HL-60/S4 treated with phorbol 12-myristate 13-acetate at 8.2 ng/mL for 4 days and 3 days (cell line): Measurements from ENCODE around the gene GRK2.
"Not testable (repeated sequence)": the region's sequence is repeated elsewhere in the genome, so short reads cannot be mapped to it uniquely, and the experiment has no call there.

ENCODE experiments used
- in situ Hi-C: fragments of 300-500 bp; cut with MboI; formaldehyde crosslinking; loops from 2 replicates; pipeline ENCODE4 v1.15.0; 2022; ENCODE audit warnings: low sequenced_read_pairs

GRK2 gene

DNA sequence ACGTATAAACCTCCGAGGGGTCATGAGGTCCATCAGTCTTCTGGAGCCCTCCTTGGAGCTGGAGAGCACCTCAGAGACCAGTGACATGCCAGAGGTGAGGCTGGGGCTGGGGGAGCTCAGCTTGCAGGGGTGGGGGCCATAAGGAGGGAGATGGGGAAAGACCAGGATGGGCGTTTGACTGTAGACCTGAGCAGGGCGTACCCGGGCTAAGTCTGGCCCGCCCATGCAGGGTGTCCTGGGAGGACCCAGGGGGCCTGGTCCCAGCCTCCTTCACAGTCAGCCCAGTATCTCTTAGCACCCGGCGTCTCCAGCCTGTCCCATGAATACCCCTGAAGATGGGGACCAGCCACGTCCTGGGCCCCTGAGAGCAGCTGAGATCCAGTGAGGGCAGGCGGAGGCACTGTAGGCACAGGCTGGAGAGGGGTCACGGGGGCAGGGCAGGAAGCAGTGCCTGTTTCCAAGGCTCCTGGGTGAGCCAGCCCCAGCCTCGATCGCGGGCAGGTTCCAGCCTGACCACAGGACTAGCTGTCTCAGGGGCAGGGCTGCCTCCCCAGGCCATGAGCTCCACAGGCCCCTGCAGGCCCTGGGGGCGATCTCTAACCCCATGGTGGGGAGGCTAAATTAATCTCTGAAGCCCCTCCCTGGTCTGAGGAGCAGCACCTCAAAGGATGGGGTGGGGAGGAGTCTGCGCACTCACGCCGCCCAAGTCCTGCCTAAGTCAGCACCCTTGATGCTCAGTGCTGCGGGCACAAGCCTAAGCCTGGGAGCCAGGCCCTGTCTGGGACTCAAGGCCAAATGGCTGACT lies 44.2 kb downstream of the GRK2 start:
- in situ Hi-C loops, result loop anchor here (5.0 kb wide), 1 partner anchor 48 kb away; no protein-coding TSS in a partner anchor

GRCh38 chr11:67311051-67311555 lies 44.8 kb downstream of the GRK2 start:
- in situ Hi-C loops, result loop anchor here (5.0 kb wide), 1 partner anchor 49 kb away; no protein-coding TSS in a partner anchor

DNA sequence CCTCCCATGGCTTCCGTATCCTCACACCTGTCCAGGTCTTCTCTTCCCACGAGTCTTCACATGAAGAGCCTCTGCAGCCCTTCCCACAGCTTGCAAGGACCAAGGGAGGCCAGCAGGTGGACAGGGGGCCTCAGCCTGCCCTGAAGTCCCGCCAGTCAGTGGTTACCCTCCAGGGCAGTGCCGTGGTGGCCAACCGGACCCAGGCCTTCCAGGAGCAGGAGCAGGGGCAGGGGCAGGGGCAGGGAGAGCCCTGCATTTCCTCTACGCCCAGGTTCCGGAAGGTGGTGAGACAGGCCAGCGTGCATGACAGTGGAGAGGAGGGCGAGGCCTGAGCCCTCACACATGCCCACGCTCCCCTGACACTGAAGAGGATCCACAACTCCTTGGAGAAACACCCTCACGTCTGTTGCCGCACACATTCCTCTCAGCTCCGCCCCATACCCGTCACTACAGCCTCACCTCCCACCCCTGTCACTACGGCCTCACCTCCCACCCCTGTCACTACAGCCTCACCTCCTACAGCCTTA lies 45.3 kb downstream of the GRK2 start:
- in situ Hi-C loops, result loop anchor here (5.0 kb wide), 1 partner anchor 49 kb away; no protein-coding TSS in a partner anchor

- in situ Hi-C loops, result loop anchor here (5.0 kb wide), 1 partner anchor 50 kb away; no protein-coding TSS in a partner anchor
Measured at GRCh38 chr11:67312187-67313021, 46.1 kb downstream of the GRK2 start.

- in situ Hi-C loops, result loop anchor here (5.0 kb wide), 1 partner anchor 51 kb away; no protein-coding TSS in a partner anchor
Measured at GRCh38 chr11:67313125-67313890, 47.0 kb downstream of the GRK2 start.

- in situ Hi-C loops, result loop anchor here (5.0 kb wide), 1 partner anchor 52 kb away; no protein-coding TSS in a partner anchor
Measured at GRCh38 chr11:67314218-67314617, 47.9 kb downstream of the GRK2 start.

DNA sequence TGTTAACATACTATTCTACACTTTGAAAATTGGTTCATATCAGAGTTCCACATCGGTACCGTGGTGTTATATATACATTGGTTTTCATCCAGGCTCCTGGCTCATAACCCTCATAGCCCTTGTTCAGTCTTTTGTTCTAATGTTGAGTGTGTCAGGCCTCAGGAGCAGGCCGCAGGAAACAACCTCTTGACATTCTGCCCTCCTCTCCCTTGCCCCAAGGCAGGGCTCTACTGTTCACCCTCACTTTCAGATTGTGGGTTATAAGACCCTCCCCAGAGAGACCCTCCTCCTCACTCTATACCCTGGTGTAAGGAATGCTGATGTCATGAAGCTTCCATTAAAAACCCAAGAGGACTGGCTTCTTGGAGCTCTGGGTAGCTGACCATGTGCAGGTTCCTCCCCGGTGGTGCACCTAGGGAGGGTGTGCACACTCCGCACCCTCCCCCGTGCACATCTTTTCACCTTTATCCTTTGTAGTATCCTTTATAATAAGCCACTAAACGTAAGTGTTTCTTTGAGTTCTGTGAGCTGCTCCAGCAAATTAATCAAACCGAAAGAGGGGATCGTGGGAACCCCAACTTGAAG lies 49.1 kb downstream of the GRK2 start:
- in situ Hi-C loops, result no loop called here

GRCh38 chr11:67316882-67317204 lies 50.6 kb downstream of the GRK2 start:
- in situ Hi-C loops, result no loop called here

DNA sequence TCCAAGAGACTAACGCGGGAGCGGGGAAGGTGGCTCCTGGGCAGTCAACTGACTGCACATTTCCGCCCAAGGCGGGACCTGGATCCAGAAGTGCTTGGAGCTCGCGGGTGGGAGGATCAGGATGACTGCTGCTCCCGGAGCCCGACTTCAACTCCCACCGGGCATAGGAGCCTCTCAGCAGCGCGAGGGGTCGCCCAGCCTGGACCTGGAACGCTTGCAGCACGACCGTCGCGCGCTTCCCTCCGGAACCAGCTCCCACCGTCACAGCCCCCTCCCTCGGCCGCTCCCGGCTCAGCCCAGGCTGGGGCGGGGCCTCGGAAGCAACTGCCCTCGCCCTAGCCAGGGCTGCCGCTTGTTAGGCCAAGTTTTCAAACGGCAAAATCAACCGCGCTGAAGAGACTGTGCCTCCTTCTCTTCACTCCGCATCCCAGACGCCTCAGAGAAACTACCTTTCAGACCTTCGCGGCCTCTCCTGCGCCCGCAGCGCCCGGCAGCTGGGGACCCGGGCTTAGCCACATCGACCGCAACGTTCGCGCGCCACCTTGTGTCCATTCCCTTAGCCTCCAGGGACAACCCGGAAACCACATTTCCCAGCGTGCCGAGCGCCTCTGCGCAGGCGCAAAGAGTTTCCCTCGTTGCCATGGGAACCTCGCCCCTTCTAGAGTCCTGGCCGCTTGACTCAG lies 51.1 kb downstream of the GRK2 start:
- in situ Hi-C loops, result no loop called here

DNA sequence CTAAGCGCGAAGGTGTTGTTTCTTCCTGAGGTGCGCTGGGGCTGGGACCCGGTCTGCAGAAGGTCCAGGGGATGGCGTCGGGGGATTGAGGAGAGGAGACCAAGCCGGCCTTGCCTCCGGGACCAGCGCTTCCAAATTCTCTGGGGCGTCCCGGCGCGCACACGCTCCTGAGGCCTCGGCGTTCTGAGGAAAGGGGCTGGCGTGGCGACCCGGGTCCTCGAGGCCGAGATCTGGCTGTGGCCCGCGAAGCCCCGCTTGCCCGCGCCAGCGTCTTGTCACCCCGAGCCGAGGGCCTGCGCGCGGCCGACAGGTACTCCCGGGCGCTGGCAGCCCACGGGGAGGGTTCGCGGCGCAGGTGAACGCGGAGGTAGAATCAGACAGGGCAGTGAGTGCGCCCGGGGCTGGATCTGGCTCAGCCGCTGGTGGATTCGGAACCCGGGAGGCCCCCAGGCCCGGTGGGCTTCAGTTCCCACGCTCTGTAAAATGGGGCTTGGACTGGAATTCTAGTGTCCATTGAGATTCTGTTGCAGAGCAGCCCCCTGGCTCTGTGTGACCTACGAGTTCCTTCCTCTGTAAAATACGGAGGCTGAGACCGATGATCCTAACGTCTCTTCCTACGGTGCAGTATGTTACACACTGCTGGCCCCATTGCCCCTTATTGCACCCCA lies 51.7 kb downstream of the GRK2 start:
- in situ Hi-C loops, result no loop called here

DNA sequence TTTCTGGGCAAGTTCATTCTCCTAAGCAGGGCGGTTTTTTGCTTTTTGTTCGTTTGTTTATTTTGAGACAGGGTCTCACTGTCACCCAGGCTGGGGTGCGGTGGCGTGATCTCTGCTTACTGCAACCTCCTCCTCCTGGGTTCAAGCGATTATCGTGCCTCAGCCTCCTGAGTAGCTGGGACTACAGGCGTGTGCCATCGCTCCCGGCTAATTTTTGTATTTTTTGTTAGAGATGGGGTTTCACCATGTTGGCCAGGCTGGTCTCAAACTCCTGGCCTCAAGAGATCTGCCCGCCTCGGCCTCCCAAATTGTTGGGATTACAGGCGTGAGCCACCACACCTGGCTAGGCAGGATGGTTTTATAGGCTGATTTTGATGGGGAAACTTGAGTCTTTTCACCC lies 52.6 kb downstream of the GRK2 start:
- in situ Hi-C loops, result not testable (repeated sequence)

GRCh38 chr11:67320011-67320410 lies 53.7 kb downstream of the GRK2 start:
- in situ Hi-C loops, result no loop called here

GRCh38 chr11:67320691-67321090 lies 54.4 kb downstream of the GRK2 start:
- in situ Hi-C loops, result no loop called here

GRCh38 chr11:67321313-67321871 lies 55.1 kb downstream of the GRK2 start:
- in situ Hi-C loops, result no loop called here

- in situ Hi-C loops, result no loop called here
Measured at GRCh38 chr11:67322049-67322448, 55.8 kb downstream of the GRK2 start.

- in situ Hi-C loops, result no loop called here
Measured at GRCh38 chr11:67323526-67323925, 57.3 kb downstream of the GRK2 start.

- in situ Hi-C loops, result no loop called here
Measured at GRCh38 chr11:67332081-67332691, 65.9 kb downstream of the GRK2 start.
